ENCODE data around the gene LMAN2. TPM values are rescaled to one million over a fixed set of nuclear protein-coding genes. Genes with fewer than 3 reads are reported as not detected.
A peak's percentile ranks its signal among the peaks of the same experiment; 100 is the strongest.

LMAN2 gene
- total RNA-seq, 1 donor from 2014 or later, result 166 TPM

GRCh38 chr5:177367981-177368868, 16.8 kb upstream of the LMAN2 start:
- no peak for TF ChIP-seq POLR2A (IDR thresholded peaks at IDR 0.05)
- TF ChIP-seq CTCF (IDR thresholded peaks at IDR 0.05), result no peak
- TF ChIP-seq POLR2AphosphoS5 (IDR thresholded peaks at IDR 0.05; ENCODE audit: insufficient read depth in 1 of 2, low read depth in 1 of 2), result no peak
- DNase-seq (ENCODE audit: extremely low spot score in 2 of 2), result no peak
- intact Hi-C loops (cut with DNase I), result no loop called here
- Histone ChIP-seq H3K27me3 (no peaks in the 10 kb centered on the region), H3K36me3 (no peaks in the 10 kb centered on the region), H3K4me1 (peaks cover 63% of the 10 kb centered on the region), H3K4me3 (peak overlapping the region; percentile 52 to 58), H3K9me3 (no peaks in the 10 kb centered on the region), H3K27ac (peak overlapping the region; percentile 92)

GRCh38 chr5:177367323-177367848, 15.9 kb upstream of the LMAN2 start:
- Histone ChIP-seq H3K27ac (peak overlapping the region; percentile 92), H3K27me3 (no peaks in the 10 kb centered on the region), H3K4me3 (peak overlapping the region; percentile 52 to 58), H3K36me3 (no peaks in the 10 kb centered on the region), H3K4me1 (peaks cover 62% of the 10 kb centered on the region), H3K9me3 (no peaks in the 10 kb centered on the region)
- intact Hi-C loops (cut with DNase I), result no loop called here
- TF ChIP-seq POLR2A (IDR thresholded peaks at IDR 0.05), result no peak
- TF ChIP-seq CTCF (IDR thresholded peaks at IDR 0.05), result peak in 1 of 3 experiments; percentile 26
- DNase-seq (ENCODE audit: extremely low spot score in 2 of 2), result no peak

- no peaks in the 10 kb centered on the region for H3K9me3 ChIP-seq
- peak overlapping the region; percentile 92 for H3K27ac ChIP-seq
- peak overlapping the region; percentile 52 to 58 for H3K4me3 ChIP-seq
- intact Hi-C loops (cut with DNase I), result no loop called here
- H3K36me3 ChIP-seq, result no peaks in the 10 kb centered on the region
- peaks cover 62% of the 10 kb centered on the region for H3K4me1 ChIP-seq
- DNase-seq (ENCODE audit: extremely low spot score in 2 of 2), result peak in 1 of 2 donors; percentile 94
- TF ChIP-seq POLR2A (IDR thresholded peaks at IDR 0.05) (no peak), POLR2AphosphoS5 (IDR thresholded peaks at IDR 0.05; ENCODE audit: insufficient read depth in 1 of 2, low read depth in 1 of 2) (peak; percentile 31 to 89)
- H3K27me3 ChIP-seq, result no peaks in the 10 kb centered on the region
Observed at GRCh38 chr5:177366528-177367322, 15.3 kb upstream of the LMAN2 start.

- TF ChIP-seq CTCF (IDR thresholded peaks at IDR 0.05) (no peak), POLR2A (IDR thresholded peaks at IDR 0.05) (no peak), POLR2AphosphoS5 (IDR thresholded peaks at IDR 0.05; ENCODE audit: insufficient read depth in 1 of 2, low read depth in 1 of 2) (no peak)
- Histone ChIP-seq H3K27ac (peak overlapping the region; percentile 92), H3K27me3 (no peaks in the 10 kb centered on the region), H3K4me1 (peaks cover 59% of the 10 kb centered on the region), H3K36me3 (no peaks in the 10 kb centered on the region), H3K4me3 (peak overlapping the region in 1 of 2 donors; percentile 58), H3K9me3 (no peaks in the 10 kb centered on the region)
- intact Hi-C loops (cut with DNase I), result no loop called here
- DNase-seq (ENCODE audit: extremely low spot score in 2 of 2), result no peak
Observed at GRCh38 chr5:177365845-177366527, 14.5 kb upstream of the LMAN2 start.
